H9 (cell line): Measurements from ENCODE around the gene ALB. TPM values are rescaled to one million over a fixed set of nuclear protein-coding genes. Genes with fewer than 3 reads are reported as not detected.

ENCODE experiments used
- DNase-seq: peaks from one replicate; pipeline ENCODE4 v3.0.0-alpha.2; 2017
- H2AFZ ChIP-seq: one replicate; pipeline ENCODE4 v1.6.1; 2013; ENCODE audit warnings: mild to moderate bottlenecking, low read length, control low read depth, moderate library complexity
- H2AK5ac ChIP-seq: 2 replicates; pipeline ENCODE4 v1.6.1; 2013; ENCODE audit warnings: low read length, control low read depth, mixed read lengths; ENCODE audit not compliant: insufficient read length
- H2BK120ac ChIP-seq: one replicate; pipeline ENCODE4 v1.6.1; 2013; ENCODE audit warnings: low read depth, mild to moderate bottlenecking, low read length, control low read depth, inconsistent platforms; ENCODE audit not compliant: poor library complexity, severe bottlenecking
- H2BK12ac ChIP-seq: 2 replicates; pipeline ENCODE4 v1.6.1; 2013; ENCODE audit warnings: low read length, control low read depth, mixed read lengths, low read depth; ENCODE audit not compliant: insufficient read length
- H2BK15ac ChIP-seq: 2 replicates; pipeline ENCODE4 v1.6.1; 2013; ENCODE audit warnings: low read depth, low read length, control low read depth
- H2BK20ac ChIP-seq: one replicate; pipeline ENCODE4 v1.6.1; 2013; ENCODE audit warnings: low read depth, mild to moderate bottlenecking, low read length, control low read depth, inconsistent platforms; ENCODE audit not compliant: poor library complexity, severe bottlenecking
- H2BK5ac ChIP-seq: 2 replicates; pipeline ENCODE4 v1.6.1; 2013; ENCODE audit warnings: low read length, control low read depth, mixed read lengths; ENCODE audit not compliant: insufficient read length
- H3K14ac ChIP-seq: 2 replicates; pipeline ENCODE4 v1.6.1; 2013; ENCODE audit warnings: low read length, control low read depth; ENCODE audit not compliant: insufficient read depth
- H3K18ac ChIP-seq: 2 replicates; pipeline ENCODE4 v1.6.1; 2013; ENCODE audit warnings: low read depth, mild to moderate bottlenecking, mixed read lengths, low read length, control low read depth; ENCODE audit not compliant: insufficient read length
- H3K23ac ChIP-seq: 2 replicates; pipeline ENCODE4 v1.6.1; 2013; ENCODE audit warnings: low read length, control low read depth, mixed read lengths, low read depth; ENCODE audit not compliant: insufficient read length
- H3K23me2 ChIP-seq: 2 replicates; pipeline ENCODE4 v1.6.1; 2013; ENCODE audit warnings: low read depth, mild to moderate bottlenecking, mixed read lengths, low read length, control low read depth; ENCODE audit not compliant: insufficient read length, poor library complexity, severe bottlenecking
- H3K27ac ChIP-seq: 2 replicates; pipeline ENCODE4 v1.5.1; 2013; ENCODE audit warnings: low read length, control low read depth, mixed read lengths, low read depth; ENCODE audit not compliant: insufficient read length
- H3K27me3 ChIP-seq: 2 replicates; pipeline ENCODE4 v1.6.1; 2013; ENCODE audit warnings: low read length, control low read depth, inconsistent platforms; ENCODE audit not compliant: insufficient read depth
- H3K4ac ChIP-seq: 2 replicates; pipeline ENCODE4 v1.6.1; 2013; ENCODE audit warnings: low read depth, mild to moderate bottlenecking, control low read depth, inconsistent platforms, low read length, moderate library complexity
- H3K4me1 ChIP-seq: 2 replicates; pipeline ENCODE4 v1.6.1; 2013; ENCODE audit warnings: low read length, control low read depth, inconsistent platforms; ENCODE audit not compliant: insufficient read depth
- H3K4me2 ChIP-seq: 2 replicates; pipeline ENCODE4 v1.6.1; 2013; ENCODE audit warnings: low read length, control low read depth, mixed read lengths; ENCODE audit not compliant: insufficient read length, insufficient read depth
- H3K56ac ChIP-seq: 2 replicates; pipeline ENCODE4 v1.6.1; 2013; ENCODE audit warnings: low read depth, mild to moderate bottlenecking, mixed read lengths, low read length, control low read depth; ENCODE audit not compliant: insufficient read length
- H3K79me1 ChIP-seq: 2 replicates; pipeline ENCODE4 v1.6.1; 2013; ENCODE audit warnings: low read depth, mild to moderate bottlenecking, moderate library complexity, low read length, control low read depth, inconsistent platforms; ENCODE audit not compliant: insufficient read depth, poor library complexity, severe bottlenecking
- H3K79me2 ChIP-seq: 2 replicates; pipeline ENCODE4 v1.6.1; 2013; ENCODE audit warnings: low read length, control low read depth, inconsistent platforms; ENCODE audit not compliant: insufficient read depth
- H3K9ac ChIP-seq: 2 replicates; pipeline ENCODE4 v1.6.1; 2013; ENCODE audit warnings: low read length, control low read depth, mixed read lengths; ENCODE audit not compliant: insufficient read length; ENCODE audit errors: extremely low read depth
- H3K9me3 ChIP-seq: one replicate; pipeline ENCODE4 v1.6.1; 2013; ENCODE audit warnings: low read depth, low read length, inconsistent platforms; ENCODE audit not compliant: control insufficient read depth
- H3T11ph ChIP-seq: one replicate; pipeline ENCODE4 v1.6.1; 2013; ENCODE audit warnings: mild to moderate bottlenecking, low read length, control low read depth, inconsistent platforms
- H4K20me1 ChIP-seq: one replicate; pipeline ENCODE4 v1.6.1; 2013; ENCODE audit not compliant: control insufficient read depth, insufficient read length, insufficient read depth
- H4K5ac ChIP-seq: 2 replicates; pipeline ENCODE4 v1.6.1; 2013; ENCODE audit warnings: low read depth, mild to moderate bottlenecking, mixed read lengths, low read length, control low read depth; ENCODE audit not compliant: insufficient read length
- H4K8ac ChIP-seq: replicated peaks from 2 replicates; pipeline ENCODE4 v1.6.1; 2013; ENCODE audit warnings: low read length, control low read depth, mixed read lengths, low read depth; ENCODE audit not compliant: insufficient read length
- H4K91ac ChIP-seq: 2 replicates; pipeline ENCODE4 v1.6.1; 2013; ENCODE audit warnings: low read depth, mild to moderate bottlenecking, moderate library complexity, mixed read lengths, low read length, control low read depth; ENCODE audit not compliant: insufficient read length
- H3K27ac Mint-ChIP-seq, 3 experiments: 2 replicates in 2 of 3; 3 replicates in 1 of 3; pipeline ENCODE4 v1.8.0; 2020 to 2021; ENCODE audit warnings: mixed read lengths in 3 of 3, mild to moderate bottlenecking in 1 of 3, moderate library complexity in 1 of 3
- H3K27me3 Mint-ChIP-seq: 2 replicates; pipeline ENCODE4 v1.8.0; 2021; ENCODE audit warnings: low read depth, mild to moderate bottlenecking, moderate library complexity, mixed read lengths
- H3K36me3 Mint-ChIP-seq, 3 experiments: 2 replicates in 2 of 3; 3 replicates in 1 of 3; pipeline ENCODE4 v1.8.0; 2020 to 2021; ENCODE audit warnings: low read depth in 3 of 3, mixed read lengths in 3 of 3; ENCODE audit not compliant: insufficient read depth in 1 of 3
- H3K4me1 Mint-ChIP-seq, 2 experiments: 2 replicates each; pipeline ENCODE4 v1.8.0; 2020; ENCODE audit warnings: mixed read lengths in 2 of 2
- H3K4me3 Mint-ChIP-seq, 2 experiments: 2 replicates in 1 of 2; 3 replicates in 1 of 2; pipeline ENCODE4 v1.8.0; 2020 to 2021; ENCODE audit warnings: mild to moderate bottlenecking in 2 of 2, mixed read lengths in 2 of 2, moderate library complexity in 1 of 2
- H3K9me3 Mint-ChIP-seq, 2 experiments: 2 replicates in 1 of 2; 3 replicates in 1 of 2; pipeline ENCODE4 v1.8.0; 2020; ENCODE audit warnings: mild to moderate bottlenecking in 2 of 2, mixed read lengths in 2 of 2, moderate library complexity in 1 of 2
- WGBS: extraction: QIAGEN DNeasy Blood & Tissue Kit; methylation state at CpG from one replicate; pipeline ENCODE4 v1.1.7; 2013; ENCODE audit warnings: missing lambda C conversion rate, low lambda C conversion rate, mixed read lengths; ENCODE audit not compliant: insufficient read length; ENCODE audit errors: extremely low coverage; 5-methylcytosine and 5-hydroxymethylcytosine counted together
- total RNA-seq: library from RNA; stranded (reverse); gene quantifications from 2 replicates; pipeline ENCODE4 v1.2.1, GENCODE V29; 2021
- TF ChIP-seq, protein P1 (sequence below): fragments of 200-600 bp; sonication (generic); conservative IDR thresholded peaks from 3 replicates; pipeline ENCODE4 v1.8.0; 2021; ENCODE audit warnings: antibody characterized with exemption, mild to moderate bottlenecking

ALB gene
- total RNA-seq, 1 experiment from 2014 or later: not detected

DNA sequence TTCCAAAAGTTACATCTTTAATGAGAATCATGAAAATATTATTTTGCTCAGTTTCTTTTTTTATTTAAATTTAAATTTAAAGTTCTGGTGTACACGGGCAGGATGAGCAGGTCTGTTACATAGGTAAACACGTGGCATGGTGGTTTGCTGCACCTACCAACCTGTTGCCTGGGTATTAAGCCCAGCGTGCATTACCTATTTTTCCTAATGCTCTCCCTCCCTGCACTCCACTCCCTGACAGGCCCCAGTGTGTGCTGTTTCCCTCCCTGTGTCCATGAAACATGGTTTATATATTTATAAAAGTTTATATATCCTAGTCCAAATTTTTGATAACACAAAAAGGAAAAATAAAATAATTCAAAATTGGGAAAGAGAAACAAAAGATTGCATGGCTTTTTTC is 35.9 kb downstream of the ALB start:
- TF ChIP-seq, protein P1, sequence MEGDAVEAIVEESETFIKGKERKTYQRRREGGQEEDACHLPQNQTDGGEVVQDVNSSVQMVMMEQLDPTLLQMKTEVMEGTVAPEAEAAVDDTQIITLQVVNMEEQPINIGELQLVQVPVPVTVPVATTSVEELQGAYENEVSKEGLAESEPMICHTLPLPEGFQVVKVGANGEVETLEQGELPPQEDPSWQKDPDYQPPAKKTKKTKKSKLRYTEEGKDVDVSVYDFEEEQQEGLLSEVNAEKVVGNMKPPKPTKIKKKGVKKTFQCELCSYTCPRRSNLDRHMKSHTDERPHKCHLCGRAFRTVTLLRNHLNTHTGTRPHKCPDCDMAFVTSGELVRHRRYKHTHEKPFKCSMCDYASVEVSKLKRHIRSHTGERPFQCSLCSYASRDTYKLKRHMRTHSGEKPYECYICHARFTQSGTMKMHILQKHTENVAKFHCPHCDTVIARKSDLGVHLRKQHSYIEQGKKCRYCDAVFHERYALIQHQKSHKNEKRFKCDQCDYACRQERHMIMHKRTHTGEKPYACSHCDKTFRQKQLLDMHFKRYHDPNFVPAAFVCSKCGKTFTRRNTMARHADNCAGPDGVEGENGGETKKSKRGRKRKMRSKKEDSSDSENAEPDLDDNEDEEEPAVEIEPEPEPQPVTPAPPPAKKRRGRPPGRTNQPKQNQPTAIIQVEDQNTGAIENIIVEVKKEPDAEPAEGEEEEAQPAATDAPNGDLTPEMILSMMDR: no peak

More for the DNA sequence above, 35.9 kb downstream of the ALB start:
- H3K27me3 Mint-ChIP-seq: no peaks in the 10 kb centered on the region
- H2AFZ ChIP-seq: no peak overlapping the region
- H3K4me1 Mint-ChIP-seq: no peaks in the 10 kb centered on the region
- no CpG with 5 or more reads among the region's 3 CpGs for WGBS
- no peak overlapping the region for H3T11ph ChIP-seq
- no peaks in the 10 kb centered on the region for H4K20me1 ChIP-seq
- H3K27ac ChIP-seq: no peak overlapping the region
- H3K4me1 ChIP-seq: no peaks in the 10 kb centered on the region
- H3K14ac ChIP-seq: no peak overlapping the region
- no peak overlapping the region for H3K56ac ChIP-seq
- H3K4me3 Mint-ChIP-seq: no peak overlapping the region
- H4K8ac ChIP-seq: no peak overlapping the region
- DNase-seq: no peak
- no peak overlapping the region for H2BK5ac ChIP-seq
- H3K4me2 ChIP-seq: no peak overlapping the region
- H3K36me3 Mint-ChIP-seq: no peaks in the 10 kb centered on the region
- H3K9ac ChIP-seq: no peak overlapping the region
- H3K9me3 Mint-ChIP-seq: no peaks in the 10 kb centered on the region
- no peaks in the 10 kb centered on the region for H3K79me2 ChIP-seq
- H3K27me3 ChIP-seq: no peaks in the 10 kb centered on the region
- no peak overlapping the region for H3K27ac Mint-ChIP-seq
- H3K23me2 ChIP-seq: no peaks in the 10 kb centered on the region
- H3K4ac ChIP-seq: no peak overlapping the region
- no peak overlapping the region for H3K18ac ChIP-seq
- no peak overlapping the region for H3K23ac ChIP-seq
- H2AK5ac ChIP-seq: no peak overlapping the region
- H4K5ac ChIP-seq: no peak overlapping the region
- H2BK12ac ChIP-seq: no peak overlapping the region
- H2BK15ac ChIP-seq: no peak overlapping the region
- no peak overlapping the region for H2BK120ac ChIP-seq
- no peak overlapping the region for H4K91ac ChIP-seq
- H2BK20ac ChIP-seq: no peak overlapping the region
- H3K9me3 ChIP-seq: no peaks in the 10 kb centered on the region
- H3K79me1 ChIP-seq: no peaks in the 10 kb centered on the region
